Panc1 (cell line): Measurements from ENCODE around the gene COL1A1.

Experiments used
- CTCF ChIP-seq: fragments of 450-650 bp; IDR thresholded peaks from 2 replicates; pipeline ENCODE4 v1.5.1; 2017; ENCODE audit warnings: mild to moderate bottlenecking
- SIN3A ChIP-seq: IDR thresholded peaks from 2 replicates; pipeline ENCODE4 v1.6.1; 2012; ENCODE audit warnings: low read depth, mild to moderate bottlenecking, low read length, moderate library complexity, borderline replicate concordance; ENCODE audit not compliant: insufficient read depth

GRCh38 chr17:50184611-50185398 is 16.6 kb downstream of the COL1A1 start:
- TF ChIP-seq CTCF = no peak
- no peak for TF ChIP-seq SIN3A
